Renal cortical epithelial cell (primary cell): Measurements from ENCODE around the gene MLX. TPM values are rescaled to one million over a fixed set of nuclear protein-coding genes. Genes with fewer than 3 reads are reported as not detected.

Experiments used
- DNase-seq: peaks from one replicate; pipeline ENCODE4 v3.0.0-alpha.2; 2011; ENCODE audit warnings: low read depth
- total RNA-seq: library from RNA; depleted of rRNA; stranded (reverse); fragments of >200 nt; gene quantifications from 2 replicates; pipeline ENCODE4 v1.2.3, GENCODE V29; 2014

MLX gene, protein sequence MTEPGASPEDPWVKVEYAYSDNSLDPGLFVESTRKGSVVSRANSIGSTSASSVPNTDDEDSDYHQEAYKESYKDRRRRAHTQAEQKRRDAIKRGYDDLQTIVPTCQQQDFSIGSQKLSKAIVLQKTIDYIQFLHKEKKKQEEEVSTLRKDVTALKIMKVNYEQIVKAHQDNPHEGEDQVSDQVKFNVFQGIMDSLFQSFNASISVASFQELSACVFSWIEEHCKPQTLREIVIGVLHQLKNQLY
- 21.9 and 23.8 TPM in 2 replicates for total RNA-seq

GRCh38 chr17:42566883-42567573 is at the start of gene MLX:
MLX (plus strand) TSS chr17:42567100; CDS start chr17:42567125, 25 bp downstream.
- peak; percentile 66 for DNase-seq

- peak; percentile 70 for DNase-seq
These were observed 49.4 kb upstream of the MLX start for GRCh38 chr17:42517516-42517915.

DNA sequence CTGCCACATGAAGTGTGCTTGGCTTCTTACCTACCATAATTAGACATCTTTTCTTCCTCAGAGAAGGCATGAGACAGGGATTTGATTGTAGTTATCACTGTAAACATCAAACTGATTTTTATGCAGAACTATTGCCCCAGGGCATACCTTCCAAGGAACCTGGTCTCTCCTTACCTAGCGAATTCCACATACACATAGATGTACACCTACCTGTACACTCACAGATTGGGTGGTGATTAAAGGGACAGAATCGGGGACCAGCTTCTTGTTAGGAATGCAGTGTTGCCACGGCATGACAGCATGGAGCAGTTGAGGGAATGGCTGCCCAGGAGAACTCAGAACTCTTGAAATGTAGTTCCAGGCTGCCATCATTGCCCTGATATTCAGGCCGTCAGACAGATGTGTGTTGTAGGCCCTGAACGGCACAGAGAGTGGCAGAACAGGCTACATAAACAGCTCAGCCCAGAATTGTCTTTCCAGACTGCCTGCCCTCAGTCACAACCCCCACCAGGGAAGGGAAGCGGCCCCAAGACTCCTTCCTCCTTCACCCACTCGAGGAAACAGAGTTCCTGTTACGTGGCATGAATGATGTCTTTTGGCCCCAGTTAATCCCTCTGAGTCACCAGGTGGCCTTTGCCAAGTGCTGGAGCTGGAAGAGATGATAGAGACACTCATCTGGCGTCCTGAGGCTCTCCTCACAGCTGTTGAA is 48.7 kb upstream of the MLX start:
- DNase-seq = peak; percentile 92

GRCh38 chr17:42518755-42519545 is 48.0 kb upstream of the MLX start:
- no peak for DNase-seq

GRCh38 chr17:42519546-42520491 is 47.1 kb upstream of the MLX start:
- DNase-seq = peak; percentile 98

GRCh38 chr17:42520540-42520951 is 46.4 kb upstream of the MLX start:
- no peak for DNase-seq

- DNase-seq = no peak
These were observed 45.9 kb upstream of the MLX start for GRCh38 chr17:42521036-42521435.

DNA sequence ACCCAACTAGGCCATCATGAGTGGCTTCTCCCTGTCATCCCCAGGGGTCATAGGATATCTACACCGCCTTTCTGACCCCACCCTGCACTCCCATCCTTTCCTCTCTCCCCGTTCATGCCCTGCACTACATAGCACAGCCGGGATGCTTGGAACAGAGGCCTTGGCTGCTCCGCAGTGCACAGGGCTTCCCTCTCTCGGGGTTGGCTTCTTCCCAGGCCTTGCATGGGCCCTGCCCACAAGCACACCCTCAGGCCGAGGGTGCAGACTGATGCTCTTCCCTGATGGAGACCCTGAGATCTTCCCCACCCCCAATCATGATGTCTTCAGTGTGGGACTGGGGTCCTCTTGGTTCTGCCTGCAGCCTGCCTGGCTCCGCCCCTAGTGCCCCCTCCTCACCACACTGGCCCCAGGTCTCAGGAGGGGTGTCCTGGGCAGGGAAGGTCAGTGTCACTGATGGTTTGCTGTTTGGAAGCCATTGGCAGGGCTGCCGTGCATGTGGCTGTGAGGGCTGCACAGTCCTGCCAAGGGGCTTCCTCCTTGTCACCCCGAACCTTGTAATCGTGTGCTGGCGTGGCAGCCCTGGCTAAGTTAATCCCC is 45.1 kb upstream of the MLX start:
- no peak for DNase-seq

- no peak for DNase-seq
These were observed 44.6 kb upstream of the MLX start for GRCh38 chr17:42522263-42522790.

DNA sequence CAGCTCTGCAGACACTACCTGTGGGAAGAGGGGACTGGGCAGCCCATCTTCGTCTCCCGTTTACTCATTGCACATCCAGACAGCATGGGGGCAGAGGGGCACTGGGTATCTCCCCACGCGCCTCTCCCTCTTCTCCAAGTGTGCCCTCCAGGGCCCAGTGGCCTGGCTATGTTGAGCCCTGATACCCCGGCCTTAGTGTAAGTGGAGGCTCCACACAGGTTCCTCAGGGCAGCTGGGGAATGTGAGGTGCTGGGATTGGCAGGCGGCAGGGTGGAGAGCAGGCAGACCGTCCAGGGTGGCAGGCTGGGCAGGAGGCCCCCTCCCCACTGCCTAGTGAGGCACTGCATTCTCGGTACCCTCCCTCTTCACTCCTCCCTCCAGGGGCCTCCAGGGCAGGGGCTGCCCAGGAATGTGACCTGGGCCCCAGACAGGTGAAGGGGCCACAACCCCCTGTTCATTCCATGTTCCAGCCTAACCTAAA is 44.1 kb upstream of the MLX start:
- no peak for DNase-seq

GRCh38 chr17:42525221-42525620 is 41.7 kb upstream of the MLX start:
- no peak for DNase-seq

GRCh38 chr17:42526031-42526444 is 40.9 kb upstream of the MLX start:
- DNase-seq = no peak

GRCh38 chr17:42527932-42528331 is 39.0 kb upstream of the MLX start:
- DNase-seq = no peak

- DNase-seq = no peak
These were observed 37.8 kb upstream of the MLX start for GRCh38 chr17:42529061-42529460.

- DNase-seq = no peak
These were observed 35.9 kb upstream of the MLX start for GRCh38 chr17:42530952-42531454.

- DNase-seq = no peak
These were observed 35.2 kb upstream of the MLX start for GRCh38 chr17:42531455-42532354.

GRCh38 chr17:42535155-42536047 is 31.5 kb upstream of the MLX start:
- no peak for DNase-seq

- DNase-seq = peak; percentile 56
These were observed 30.9 kb upstream of the MLX start, which contains the start of gene NAGLU for GRCh38 chr17:42536048-42536371. NAGLU (plus strand) TSS chr17:42536241; CDS start chr17:42536273, 32 bp downstream.
